GM12865 (cell line): Measurements from ENCODE around the gene SPCS2.
"Not testable (repeated sequence)": the region's sequence is repeated elsewhere in the genome, so short reads cannot be mapped to it uniquely, and the experiment has no call there.

Experiments
- DNase-seq: peaks from one replicate; pipeline ENCODE4 v3.0.0; 2010; ENCODE audit warnings: low read depth
- H3K4me3 ChIP-seq: 2 replicates; pipeline ENCODE4 v1.5.1; 2011; ENCODE audit warnings: mild to moderate bottlenecking, low read depth, low read length, control low read depth
- TF ChIP-seq, protein P1 (sequence below): IDR thresholded peaks from 2 replicates; pipeline ENCODE4 v1.5.1; 2011; ENCODE audit warnings: low read length, control low read depth, low read depth, inconsistent platforms; ENCODE audit not compliant: insufficient read depth; ENCODE audit errors: missing control alignments

Gene SPCS2

DNA sequence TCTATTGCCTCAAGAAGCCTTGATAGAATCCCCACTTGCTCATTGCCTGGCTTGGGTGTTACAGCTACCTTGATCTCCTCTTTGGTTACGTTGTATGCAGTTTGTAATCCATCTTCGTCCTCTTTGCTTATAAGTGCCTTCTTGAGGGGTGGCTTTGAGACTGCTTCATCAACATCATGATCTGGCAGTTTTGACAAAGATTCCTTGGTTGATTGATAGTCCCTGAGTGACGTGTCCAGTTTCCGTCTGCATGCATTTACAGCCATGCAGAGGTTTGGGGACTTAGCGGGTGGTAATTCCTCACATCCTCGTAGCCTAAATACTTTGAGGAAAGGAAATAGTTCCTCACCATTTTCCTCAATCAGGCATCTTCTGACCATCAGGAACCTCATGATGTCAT is 62.8 kb downstream of the SPCS2 start:
- DNase-seq: no peak
- H3K4me3 ChIP-seq: no peak overlapping the region
- TF ChIP-seq, protein P1, sequence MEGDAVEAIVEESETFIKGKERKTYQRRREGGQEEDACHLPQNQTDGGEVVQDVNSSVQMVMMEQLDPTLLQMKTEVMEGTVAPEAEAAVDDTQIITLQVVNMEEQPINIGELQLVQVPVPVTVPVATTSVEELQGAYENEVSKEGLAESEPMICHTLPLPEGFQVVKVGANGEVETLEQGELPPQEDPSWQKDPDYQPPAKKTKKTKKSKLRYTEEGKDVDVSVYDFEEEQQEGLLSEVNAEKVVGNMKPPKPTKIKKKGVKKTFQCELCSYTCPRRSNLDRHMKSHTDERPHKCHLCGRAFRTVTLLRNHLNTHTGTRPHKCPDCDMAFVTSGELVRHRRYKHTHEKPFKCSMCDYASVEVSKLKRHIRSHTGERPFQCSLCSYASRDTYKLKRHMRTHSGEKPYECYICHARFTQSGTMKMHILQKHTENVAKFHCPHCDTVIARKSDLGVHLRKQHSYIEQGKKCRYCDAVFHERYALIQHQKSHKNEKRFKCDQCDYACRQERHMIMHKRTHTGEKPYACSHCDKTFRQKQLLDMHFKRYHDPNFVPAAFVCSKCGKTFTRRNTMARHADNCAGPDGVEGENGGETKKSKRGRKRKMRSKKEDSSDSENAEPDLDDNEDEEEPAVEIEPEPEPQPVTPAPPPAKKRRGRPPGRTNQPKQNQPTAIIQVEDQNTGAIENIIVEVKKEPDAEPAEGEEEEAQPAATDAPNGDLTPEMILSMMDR: no peak

DNA sequence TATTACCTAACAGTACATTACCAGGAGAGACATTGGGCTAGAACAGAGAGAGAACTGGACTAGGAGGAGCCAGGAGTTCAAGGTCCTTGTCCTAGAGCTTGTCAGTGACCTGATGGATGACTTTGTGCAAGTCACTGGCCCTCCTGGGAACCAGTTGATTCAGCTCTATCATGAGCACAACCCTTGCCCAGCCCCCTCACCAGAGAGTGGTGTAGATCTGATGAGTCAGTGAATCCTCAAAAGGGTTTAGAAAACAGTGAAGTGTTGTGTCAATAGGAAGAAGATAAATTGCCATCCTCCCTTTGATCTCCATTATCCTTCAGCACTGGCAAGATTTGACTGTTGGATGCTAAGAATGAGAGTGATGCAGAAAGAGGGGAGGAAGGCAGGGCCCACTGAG is 64.0 kb downstream of the SPCS2 start:
- TF ChIP-seq, protein P1: no peak
- no peak for DNase-seq
- no peak overlapping the region for H3K4me3 ChIP-seq

DNA sequence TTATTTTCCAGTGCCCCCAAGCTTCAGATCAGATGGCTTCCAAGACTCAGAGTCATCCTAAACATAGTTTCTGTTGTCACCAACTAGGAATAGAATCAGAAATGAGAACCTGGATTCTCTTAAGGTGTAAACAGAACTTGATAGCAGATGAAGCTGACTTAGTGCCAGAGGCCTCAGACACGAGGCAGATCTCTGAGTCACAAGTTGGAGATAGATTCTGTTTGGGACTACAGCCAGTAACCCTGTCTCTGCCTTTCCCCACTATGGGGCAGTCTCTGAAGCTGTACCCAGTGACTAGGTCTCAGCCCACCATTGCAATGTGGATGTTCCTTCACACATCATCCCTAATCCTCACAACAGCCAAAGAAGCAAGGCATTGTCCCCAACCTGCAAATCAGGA is 65.1 kb downstream of the SPCS2 start:
- TF ChIP-seq, protein P1: no peak
- no peak for DNase-seq

DNA sequence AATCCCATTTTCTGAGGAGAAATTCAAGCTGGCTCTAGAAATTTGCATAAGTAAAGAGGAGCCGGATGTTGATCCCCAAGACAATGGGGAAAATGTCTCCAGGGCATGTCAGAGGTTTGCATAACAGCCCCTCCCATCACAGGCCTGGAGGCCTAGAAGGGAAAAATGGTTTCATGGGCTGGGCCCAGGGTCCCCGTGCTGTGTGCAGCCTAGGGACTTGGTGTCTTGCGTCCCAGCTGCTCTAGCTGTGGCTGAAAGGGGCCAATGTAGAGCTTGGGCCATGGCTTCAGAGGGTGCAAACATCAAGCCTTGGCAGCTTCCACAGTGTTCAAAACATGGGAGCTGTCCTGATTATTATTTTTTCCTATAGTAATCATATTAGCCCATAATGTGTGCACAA is 70.1 kb downstream of the SPCS2 start:
- H3K4me3 ChIP-seq, DNase-seq: not testable (repeated sequence)

More for the DNA sequence above, 65.1 kb downstream of the SPCS2 start:
- H3K4me3 ChIP-seq: no peak overlapping the region

DNA sequence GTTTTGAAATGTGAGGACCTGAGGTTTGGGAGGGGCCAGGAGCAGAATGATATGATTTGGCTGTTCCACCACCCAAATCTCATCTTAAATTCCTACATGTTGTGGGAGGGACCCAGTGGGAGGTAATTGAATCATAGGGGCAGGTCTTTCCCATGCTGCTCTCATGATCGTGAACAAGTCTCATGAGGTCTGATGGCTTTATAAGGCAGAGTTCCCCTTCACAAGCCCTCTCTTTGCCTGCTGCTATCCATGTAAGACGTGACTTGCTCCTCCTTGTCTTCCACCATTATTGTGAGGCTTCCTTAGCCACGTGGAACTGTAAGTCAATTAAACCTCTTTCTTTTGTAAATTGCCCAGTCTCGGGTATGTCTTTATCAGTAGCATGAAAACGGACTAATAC is 71.3 kb downstream of the SPCS2 start:
- DNase-seq, H3K4me3 ChIP-seq: not testable (repeated sequence)

DNA sequence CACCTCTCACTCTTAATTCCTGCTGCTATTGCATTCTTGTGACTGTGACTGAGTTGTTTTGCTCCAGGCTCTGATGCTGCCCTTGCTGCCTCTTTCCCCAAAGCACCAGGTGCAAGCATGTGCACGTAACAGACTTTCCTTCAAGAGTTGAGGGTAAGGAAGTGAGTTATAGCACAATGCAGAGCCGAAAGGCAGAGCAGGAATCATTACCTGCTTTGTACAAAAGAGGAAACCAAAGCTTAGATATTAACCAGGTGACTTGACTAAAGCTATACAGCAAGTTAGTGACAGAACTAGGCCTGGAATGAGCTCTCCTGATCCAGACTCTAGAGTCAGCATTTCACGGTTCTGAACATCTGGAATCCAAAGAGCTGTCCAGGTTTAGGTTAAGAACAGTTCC is 73.2 kb downstream of the SPCS2 start:
- DNase-seq: no peak
- TF ChIP-seq, protein P1: no peak

DNA sequence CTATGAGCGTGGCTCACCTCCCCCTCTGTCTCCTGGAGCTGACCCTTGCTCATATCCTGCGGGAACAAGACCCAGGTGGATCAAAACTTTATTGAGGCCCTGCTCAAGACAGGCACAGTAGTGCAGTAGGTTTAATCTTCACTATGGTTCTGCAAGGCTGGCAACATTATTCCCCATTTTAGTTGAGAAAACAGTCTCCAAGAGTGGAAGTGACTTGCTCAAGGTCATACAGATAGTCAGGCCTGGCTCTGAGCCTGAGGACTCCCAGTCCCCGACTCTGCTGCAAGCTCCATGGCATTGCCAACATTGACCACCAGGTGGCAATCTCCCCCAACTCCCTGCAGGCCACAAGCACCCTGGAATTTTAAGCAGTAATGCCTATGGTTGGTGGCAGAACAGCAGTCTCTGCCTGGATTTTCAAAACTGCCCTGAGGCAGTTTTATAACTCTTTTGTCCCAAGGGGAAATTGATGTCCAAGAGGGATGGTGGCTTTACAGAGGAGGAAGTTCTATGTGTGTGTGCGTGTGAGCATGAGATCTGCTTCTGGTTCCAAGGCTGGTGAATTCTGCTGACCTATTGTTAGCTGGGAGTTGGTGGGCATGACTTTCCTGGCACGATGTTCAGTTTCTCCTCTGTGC is 73.8 kb downstream of the SPCS2 start:
- no peak overlapping the region for H3K4me3 ChIP-seq
- DNase-seq: peak; percentile 87
- TF ChIP-seq, protein P1: peak; percentile 98

More for the DNA sequence above, 73.2 kb downstream of the SPCS2 start:
- H3K4me3 ChIP-seq: no peak overlapping the region

DNA sequence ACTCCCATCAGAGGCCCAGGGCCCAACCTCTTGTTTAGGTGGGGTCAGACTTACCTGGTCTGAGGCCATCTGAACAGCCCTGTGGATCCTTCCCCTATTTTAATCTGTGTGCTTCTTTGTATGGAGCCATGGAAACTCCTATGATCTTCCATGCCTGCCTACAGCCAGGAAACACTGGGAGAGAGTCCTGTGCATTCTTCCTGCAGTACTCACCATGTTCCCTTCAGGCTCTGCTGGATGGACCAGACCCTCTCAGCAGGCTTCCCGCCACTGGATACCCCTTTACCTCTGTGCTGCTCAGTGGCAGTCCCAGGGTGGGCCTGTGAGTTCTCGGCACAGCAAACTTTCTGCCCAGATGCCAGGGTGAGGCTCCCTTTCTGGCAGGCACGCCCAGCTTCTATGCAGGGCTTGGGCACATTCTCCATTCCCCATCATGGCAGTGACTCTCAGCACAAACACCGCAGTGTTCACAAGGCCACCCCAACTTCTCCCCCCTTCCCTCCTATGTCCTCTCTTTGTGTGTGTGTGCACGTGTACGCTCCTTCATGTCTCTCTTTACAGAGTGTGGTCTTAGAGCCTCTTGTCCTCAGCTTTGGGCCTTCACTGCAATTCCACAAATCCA is 74.5 kb downstream of the SPCS2 start:
- no peak for DNase-seq

More for the DNA sequence above, 74.5 kb downstream of the SPCS2 start:
- H3K4me3 ChIP-seq: no peak overlapping the region
- TF ChIP-seq, protein P1: no peak
